ENCODE data around the gene APIP. TPM values are rescaled to one million over a fixed set of nuclear protein-coding genes. Genes with fewer than 3 reads are reported as not detected.

The APIP gene
- total RNA-seq (10 to 100 TPM; 22.8 to 34.9 (median 31.1) TPM), polyA plus RNA-seq (10 to 100 TPM; 17.2 to 21.3 TPM)
- long read RNA-seq, donor 1, transcript APIP-201 (7 exons, 1,366 nt): major isoform, 15 of 26 reads
- long read RNA-seq, donor 1, partial matches to known transcripts: 2 of 26 reads
- long read RNA-seq, donor 1, other reads (novel, unspliced or antisense): 5 of 26 reads
- long read RNA-seq, donor 2, transcript APIP-201 (7 exons, 1,366 nt): major isoform, 25 of 27 reads
- long read RNA-seq, donor 2, partial matches to known transcripts: 0 of 27 reads
- long read RNA-seq, donor 2, other reads (novel, unspliced or antisense): 2 of 27 reads
- long read RNA-seq, donor 3, transcript APIP-202 (6 exons, 1,042 nt): minor isoform, 7 of 29 reads
- long read RNA-seq, donor 3, transcript APIP-201 (7 exons, 1,366 nt): major isoform, 14 of 29 reads
- long read RNA-seq, donor 3, partial matches to known transcripts: 0 of 29 reads
- long read RNA-seq, donor 3, other reads (novel, unspliced or antisense): 8 of 29 reads

- Histone ChIP-seq H3K27me3 (no peaks in the 10 kb centered on the region), H3K27ac (peak within 1 kb of the TSS; percentile 79 to 98 (median 96)), H3K4me3 (peak within 1 kb of the TSS; percentile 59 to 96 (median 80)), H3K36me3 (peaks cover 0 to 22% (median 0%) of the 10 kb centered on the region in 9 donors), H3K9me3 (no peaks in the 10 kb centered on the region), H3K4me1 (peaks cover 7 to 44% (median 29%) of the 10 kb centered on the region in 9 donors)
- intact Hi-C loops (cut with DNase I): no loop called here
- TF ChIP-seq, protein P1, sequence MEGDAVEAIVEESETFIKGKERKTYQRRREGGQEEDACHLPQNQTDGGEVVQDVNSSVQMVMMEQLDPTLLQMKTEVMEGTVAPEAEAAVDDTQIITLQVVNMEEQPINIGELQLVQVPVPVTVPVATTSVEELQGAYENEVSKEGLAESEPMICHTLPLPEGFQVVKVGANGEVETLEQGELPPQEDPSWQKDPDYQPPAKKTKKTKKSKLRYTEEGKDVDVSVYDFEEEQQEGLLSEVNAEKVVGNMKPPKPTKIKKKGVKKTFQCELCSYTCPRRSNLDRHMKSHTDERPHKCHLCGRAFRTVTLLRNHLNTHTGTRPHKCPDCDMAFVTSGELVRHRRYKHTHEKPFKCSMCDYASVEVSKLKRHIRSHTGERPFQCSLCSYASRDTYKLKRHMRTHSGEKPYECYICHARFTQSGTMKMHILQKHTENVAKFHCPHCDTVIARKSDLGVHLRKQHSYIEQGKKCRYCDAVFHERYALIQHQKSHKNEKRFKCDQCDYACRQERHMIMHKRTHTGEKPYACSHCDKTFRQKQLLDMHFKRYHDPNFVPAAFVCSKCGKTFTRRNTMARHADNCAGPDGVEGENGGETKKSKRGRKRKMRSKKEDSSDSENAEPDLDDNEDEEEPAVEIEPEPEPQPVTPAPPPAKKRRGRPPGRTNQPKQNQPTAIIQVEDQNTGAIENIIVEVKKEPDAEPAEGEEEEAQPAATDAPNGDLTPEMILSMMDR (IDR thresholded peaks at IDR 0.05): no peak
- ATAC-seq (peak; percentile 96 to 98 (median 98)), DNase-seq (peak; percentile 99)
- 1% methylated on average over 79 of the region's 79 CpGs for WGBS, 2 donors
These were observed at the start of gene APIP, which contains the start of gene PDHX for GRCh38 chr11:34916015-34916842. Gene APIP, minus strand, starts transcription at chr11:34916379. Its CDS starts 95 bp downstream, at chr11:34916284. Gene PDHX, plus strand, starts transcription at chr11:34916618. Its CDS starts 38 bp downstream, at chr11:34916656.

- Histone ChIP-seq H3K4me1 (peaks cover 0 to 19% (median 4%) of the 10 kb centered on the region in 9 donors), H3K27me3 (no peaks in the 10 kb centered on the region), H3K36me3 (peaks cover 0 to 62% (median 12%) of the 10 kb centered on the region in 9 donors), H3K4me3 (no peak overlapping the region), H3K27ac (no peak overlapping the region), H3K9me3 (no peaks in the 10 kb centered on the region)
- no peak for DNase-seq
- 67 to 83% methylated on average over 3 of the region's 3 CpGs for WGBS, 2 donors
- TF ChIP-seq, protein P1 (IDR thresholded peaks at IDR 0.05): no peak
- intact Hi-C loops (cut with DNase I): no loop called here
- ATAC-seq: no peak
These were observed 48.6 kb upstream of the APIP start for GRCh38 chr11:34964610-34965331.

- DNase-seq (no peak), ATAC-seq (no peak)
- no peak overlapping the region for H3K4me3 ChIP-seq
- H3K4me1 ChIP-seq: peaks cover 0 to 20% (median 4%) of the 10 kb centered on the region in 9 donors
- intact Hi-C loops (cut with DNase I): no loop called here
- H3K27me3 ChIP-seq: no peaks in the 10 kb centered on the region
- WGBS, 2 donors: 70% methylated on average over 5 of the region's 5 CpGs
- TF ChIP-seq, protein P1 (IDR thresholded peaks at IDR 0.05): no peak
- H3K27ac ChIP-seq: no peak overlapping the region
- H3K9me3 ChIP-seq: no peaks in the 10 kb centered on the region
- peaks cover 0 to 62% (median 12%) of the 10 kb centered on the region in 9 donors for H3K36me3 ChIP-seq
These were observed 47.2 kb upstream of the APIP start for GRCh38 chr11:34963351-34963750.

Data from heart right ventricle (tissue), 16 donors.